HG02759 (cell line): ENCODE measurements around the gene ARRB1.
"Not testable (repeated sequence)": the region's sequence is repeated elsewhere in the genome, so short reads cannot be mapped to it uniquely, and the experiment has no call there.

Experiments
- ATAC-seq: cut with Tn5 transposase; IDR thresholded peaks from one replicate; pipeline ENCODE4 v1.9.1; 2021; ENCODE audit warnings: mild to moderate bottlenecking, moderate library complexity; ENCODE audit not compliant: unreplicated experiment

The ARRB1 gene

DNA sequence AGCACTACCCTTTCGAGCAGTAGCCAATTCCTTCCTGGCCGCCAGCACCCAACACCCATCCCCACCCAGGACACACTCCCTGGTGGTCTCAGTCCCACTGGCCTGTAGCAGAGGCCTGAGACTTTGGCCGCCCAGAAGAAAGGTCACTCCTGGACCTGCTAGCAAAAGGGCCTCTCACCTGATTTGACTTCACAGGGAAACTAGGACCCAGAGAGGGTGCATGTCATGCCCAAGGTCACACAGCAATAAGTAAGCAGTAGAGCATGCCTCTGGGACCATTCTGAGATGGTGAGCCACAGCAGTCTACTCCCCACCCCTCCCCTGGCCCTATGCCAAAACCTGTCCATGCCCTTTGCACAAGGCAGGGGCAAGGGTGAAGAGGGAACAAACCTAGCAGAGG, 7.3 kb downstream of the ARRB1 start:
- ATAC-seq = no peak

DNA sequence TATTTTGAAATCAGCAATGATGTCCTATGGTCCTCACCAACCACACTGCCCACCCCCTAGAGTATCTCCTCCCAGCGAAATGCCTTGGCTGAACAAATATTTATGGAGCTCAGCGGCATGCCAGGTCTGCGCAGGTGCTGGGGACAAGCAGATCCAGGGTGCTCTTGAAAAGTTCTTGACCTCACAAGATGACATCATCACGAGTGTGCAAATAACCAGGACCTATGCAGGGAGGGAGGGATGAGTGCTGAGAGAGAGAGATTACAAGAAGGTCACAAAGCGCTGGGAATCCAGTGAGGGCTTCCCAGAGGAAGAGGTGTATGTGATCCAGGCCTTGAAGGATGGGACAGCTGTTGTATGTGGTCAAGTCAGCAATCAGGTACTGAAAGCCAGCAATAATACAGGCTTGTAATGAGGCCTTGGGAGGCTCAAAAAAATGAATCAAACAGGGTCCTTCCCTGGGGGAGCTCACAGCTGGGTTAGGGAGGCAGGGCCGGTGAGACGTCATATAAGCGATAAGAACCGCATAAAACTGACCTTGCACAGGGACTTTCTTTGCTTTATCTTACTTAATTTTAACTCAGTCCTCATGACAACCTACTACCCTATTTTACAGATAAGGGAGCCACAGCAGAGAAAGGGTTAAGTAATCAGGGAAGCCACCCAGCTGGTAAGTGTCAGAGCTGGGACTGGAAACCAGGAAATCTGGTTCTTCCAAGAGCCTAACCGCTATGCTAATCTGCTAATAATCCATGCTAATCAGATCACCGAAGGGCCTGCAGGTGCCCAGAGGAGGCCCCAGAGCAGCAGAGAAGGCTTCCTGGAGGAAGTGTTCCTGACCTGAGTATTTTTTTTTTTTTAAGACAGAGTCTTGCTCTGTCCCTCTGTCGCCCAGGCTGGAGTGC, 8.2 kb downstream of the ARRB1 start:
- no peak for ATAC-seq

DNA sequence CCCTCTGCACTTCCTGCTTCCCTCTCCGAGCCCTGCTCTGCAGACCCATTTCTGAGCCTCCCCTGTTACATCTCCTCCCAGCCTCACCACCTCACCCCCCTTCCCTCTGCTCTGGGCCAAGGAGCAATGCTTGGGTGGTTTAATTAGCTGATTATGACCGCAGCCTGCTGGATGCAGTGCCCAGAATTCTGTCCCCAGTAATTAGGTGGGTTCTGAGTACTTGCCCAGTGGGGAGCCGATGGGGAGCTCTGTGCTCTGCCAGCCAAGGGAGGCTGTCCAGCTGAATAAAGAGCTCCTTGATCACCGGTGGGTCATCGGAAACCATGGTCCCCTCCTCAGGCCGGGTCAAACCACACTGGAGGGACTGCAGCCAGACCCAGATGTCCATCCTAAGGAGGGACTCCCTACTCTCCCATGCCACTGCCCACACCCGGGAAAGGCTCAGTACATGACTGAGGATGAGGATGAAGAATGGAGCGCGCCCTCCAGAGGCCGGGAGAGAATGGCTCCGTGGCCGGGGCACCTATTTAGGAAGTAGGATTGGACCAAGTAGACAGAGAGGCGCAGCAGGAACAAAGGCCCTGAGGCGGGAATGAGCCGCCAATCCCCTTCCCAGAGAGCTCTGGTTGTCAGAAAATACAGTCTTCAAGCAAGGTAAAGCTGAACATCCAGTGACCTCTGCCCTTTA, 9.1 kb downstream of the ARRB1 start:
- ATAC-seq = no peak

DNA sequence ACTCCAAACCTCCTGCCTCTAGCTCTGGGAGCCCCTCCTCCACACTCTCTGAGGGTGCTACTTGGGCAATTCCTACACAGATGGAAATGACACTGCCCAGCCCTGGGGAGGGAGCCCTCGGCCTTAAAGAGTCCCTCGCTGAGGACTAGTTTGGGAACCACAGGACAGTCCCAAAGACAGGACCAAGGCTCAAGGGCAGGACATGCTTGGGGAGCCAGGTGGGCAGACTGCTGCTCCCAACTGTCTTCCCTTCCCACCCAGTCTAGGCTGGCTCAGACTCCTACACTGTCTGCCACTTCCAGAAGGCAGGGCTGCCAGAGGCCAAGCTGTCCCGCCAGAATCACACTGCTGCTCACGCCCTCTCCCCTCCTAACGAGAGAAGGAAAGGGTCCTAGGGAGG, 9.8 kb downstream of the ARRB1 start:
- no peak for ATAC-seq

DNA sequence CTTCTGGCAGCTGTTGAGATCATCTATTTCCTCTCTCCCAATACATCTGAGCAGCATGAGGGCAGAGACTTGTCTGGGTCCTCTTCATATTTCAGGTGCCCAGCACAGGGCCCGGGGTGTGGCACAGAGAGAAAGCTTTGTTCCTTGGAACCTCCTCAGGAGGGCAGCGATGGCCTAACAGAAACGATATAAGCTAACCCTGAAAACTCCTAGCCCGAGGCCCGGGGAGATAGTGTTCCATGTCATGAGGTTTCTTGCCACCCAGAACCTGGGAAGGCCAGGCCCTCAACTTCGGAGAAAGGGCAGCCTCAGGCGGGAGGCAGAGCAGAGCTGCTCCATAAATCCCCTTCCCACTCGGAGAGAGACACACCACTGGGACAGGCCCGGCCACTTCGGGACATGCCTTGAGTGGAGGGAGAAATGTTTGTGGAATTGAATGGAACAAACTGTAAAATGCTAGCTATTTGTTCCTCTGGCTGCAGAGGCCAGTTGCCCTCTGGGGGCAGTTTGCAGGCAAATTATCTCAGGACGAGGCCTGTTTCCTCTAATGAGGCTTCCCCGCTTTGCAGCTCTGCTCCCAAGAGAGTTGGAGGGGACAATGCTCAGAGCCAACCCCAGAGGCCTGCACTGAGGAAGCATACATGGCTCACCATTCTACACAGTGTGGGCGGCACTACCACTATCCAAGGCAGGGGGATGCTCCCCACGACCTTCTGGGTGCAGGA, 11.6 kb downstream of the ARRB1 start:
- ATAC-seq = peak; percentile 38

DNA sequence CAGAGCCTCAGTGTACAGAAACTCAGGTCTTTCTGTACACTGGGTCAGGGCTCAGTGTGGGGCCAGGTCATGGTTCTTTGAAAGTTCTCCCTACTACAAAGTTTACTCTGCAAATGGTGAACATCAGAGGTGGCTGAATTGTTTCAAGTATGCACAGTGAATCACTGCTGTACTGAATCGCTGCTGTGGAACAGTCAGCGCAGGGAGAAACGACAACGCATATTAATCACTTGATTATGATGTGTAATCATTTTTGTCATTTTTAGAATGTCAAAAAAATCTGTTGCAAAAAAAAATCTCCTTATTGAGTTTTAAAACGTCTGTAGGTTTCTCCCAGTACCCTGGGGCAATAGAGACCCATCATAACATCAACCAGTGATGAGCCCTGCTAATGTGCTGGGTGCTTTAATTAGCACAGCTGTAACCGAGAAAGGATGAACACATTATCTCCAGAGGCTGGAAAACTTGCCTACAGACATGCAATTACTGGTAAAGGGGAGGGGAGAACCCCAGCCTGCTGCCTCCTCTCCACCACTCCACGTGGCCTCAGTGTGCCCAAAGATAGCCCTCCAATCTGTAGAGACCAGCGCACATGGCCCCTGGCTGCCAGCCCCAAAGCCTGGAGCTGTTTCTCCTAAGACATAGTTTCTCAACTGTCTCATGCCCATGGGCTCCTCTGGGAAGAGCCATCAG, 12.8 kb downstream of the ARRB1 start:
- ATAC-seq = no peak

DNA sequence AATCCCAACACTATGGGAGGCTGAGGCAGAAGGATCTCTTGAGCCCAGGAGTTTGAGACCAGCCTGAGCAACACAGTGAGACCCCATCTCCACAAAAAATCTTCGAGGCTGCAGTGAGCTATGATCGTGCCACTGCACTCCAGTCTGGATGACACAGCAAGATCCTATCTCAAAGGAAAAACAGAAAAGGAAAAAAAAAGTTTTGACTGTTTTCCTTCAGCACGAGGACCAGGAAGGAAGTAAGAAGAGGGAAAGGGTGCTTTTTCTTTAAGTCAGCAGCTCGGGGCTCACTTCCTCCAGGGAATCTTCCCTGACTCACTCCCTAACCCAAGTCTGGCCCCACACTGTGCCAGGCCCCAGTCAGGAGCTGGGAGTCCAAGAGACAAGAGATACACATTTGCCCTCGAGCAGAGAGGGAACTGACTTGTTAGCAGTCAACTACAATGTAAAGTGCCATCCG, 14.2 kb downstream of the ARRB1 start:
- no peak for ATAC-seq

DNA sequence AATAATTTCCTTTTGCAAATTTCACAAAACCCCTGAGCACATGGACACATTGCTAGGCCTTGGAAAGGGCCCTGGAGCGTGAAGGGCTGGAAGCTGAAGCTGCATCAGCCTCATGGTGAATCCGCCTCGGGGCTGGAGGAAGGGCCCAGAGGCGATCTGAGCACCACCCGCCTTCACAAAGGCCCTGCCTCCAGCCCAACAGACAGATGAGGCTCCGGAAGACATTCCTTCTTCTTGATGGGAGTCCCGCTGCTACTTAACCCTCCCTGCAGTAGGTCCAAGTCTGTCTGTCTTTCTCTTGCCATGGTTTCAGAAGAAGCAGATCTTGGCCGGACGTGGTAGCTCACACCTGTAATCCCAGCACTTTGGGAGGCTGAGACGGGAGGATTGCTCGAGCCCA, 16.5 kb downstream of the ARRB1 start:
- ATAC-seq = no peak

DNA sequence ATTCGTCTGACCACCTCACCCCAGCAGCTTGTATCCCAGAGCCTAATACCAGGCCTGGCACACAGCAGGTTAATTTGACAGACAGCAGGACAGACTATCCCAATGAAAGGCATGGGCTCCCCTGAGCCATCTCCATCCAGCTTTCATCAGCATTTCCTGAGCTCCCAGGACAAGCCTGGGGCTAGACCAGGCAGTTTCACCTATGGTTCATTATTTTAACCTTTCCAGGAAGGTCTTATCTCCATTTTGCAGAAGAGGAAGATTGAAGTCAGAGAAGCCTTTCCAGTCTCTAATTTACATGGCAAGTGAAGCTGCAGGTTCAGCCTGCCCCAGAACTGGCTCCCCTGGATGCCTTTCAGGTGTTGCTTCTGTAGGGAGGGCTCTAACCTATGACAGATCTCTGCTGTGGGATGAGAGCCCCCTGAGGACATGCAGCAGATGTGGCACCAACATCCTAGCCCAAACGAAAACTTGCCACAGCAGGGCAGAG, 17.0 kb downstream of the ARRB1 start:
- ATAC-seq = no peak

DNA sequence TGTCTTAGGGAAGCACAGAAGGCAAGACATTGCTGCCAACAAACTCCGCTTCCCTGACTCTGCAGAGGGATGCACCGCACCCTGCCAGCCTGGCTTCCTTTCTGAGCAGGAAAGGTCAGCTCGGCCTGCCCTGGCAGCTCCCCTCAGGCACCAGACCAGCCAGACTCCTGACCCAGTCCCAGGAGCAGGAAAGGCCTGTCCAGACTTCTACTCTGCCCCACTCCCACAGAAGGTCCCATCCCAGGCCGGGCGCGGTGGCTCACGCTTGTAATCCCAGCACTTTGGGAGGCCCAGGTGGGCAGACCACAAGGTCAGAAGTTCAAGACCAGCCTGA, 17.7 kb downstream of the ARRB1 start:
- ATAC-seq = no peak

DNA sequence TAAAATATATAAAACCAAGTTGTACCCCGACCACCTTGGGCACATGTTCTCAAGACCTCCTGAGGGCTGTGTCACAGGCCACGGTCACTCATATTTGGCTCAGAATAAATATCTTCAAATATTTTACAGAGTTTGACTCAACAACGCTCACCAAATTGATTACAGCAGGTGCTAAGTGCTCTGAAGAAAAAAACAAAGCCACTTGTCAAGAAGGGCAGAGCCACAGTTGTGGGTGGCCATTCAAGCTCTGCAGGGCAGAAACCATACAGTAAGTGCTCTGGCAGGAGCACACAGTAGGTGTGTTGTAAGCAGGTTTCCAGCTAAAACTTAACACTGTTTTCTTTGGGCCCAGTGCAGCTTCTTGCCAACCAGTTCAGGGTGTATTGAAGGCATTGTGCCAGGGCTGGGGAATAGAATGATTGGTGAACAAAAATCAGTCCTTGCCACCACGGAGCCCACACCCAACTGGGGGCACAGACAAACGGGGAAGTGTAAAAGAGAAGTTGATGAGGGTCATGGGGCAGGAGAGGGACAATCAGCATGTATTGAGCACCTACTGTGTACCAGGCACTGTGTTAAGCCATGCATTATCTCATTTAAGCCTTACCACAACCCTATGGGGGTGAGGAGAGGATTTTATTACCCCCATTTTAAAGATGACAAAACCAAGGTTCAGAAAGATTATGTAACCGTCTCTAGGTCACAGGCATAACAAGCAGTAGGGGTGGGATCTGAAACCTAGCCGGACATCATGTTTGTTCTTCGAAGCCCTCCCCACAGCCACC, 18.2 kb downstream of the ARRB1 start:
- ATAC-seq = no peak

DNA sequence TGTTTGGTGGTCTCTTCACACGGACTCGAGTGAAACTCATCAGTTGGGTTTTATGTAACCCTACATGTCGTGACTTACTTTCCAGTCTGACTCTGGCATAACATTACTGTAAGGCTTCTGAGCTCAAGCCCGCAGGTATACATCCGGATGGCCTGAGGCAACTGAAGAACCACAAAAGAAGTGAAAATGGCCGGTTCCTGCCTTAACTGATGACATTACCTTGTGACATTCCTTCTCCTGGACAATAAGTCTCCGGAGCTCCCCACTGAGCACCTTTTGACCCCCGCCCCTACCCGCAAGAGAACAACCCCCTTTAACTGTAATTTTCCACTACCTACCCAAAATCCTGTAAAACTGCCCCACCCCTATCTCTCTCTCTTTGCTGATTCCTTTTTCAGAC, 19.7 kb downstream of the ARRB1 start:
- ATAC-seq = not testable (repeated sequence)

DNA sequence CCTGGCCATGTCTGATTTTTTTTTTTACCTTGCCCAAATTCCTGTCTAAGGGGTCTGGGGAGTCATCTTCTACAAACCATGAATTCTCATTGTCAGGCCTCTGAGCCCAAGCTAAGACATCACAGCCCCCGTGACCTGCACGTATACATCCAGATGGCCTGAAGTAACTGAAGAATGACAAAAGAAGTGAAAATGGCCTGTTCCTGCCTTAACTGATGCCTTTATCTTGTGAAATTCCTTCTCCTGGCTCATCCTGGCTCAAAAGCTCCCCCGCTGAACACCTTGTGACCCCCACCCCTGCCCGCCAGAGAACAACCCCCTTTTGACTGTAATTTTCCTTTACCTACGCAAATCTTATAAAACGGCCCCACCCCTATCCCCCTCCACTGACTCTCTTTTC, 20.2 kb downstream of the ARRB1 start:
- ATAC-seq = not testable (repeated sequence)

DNA sequence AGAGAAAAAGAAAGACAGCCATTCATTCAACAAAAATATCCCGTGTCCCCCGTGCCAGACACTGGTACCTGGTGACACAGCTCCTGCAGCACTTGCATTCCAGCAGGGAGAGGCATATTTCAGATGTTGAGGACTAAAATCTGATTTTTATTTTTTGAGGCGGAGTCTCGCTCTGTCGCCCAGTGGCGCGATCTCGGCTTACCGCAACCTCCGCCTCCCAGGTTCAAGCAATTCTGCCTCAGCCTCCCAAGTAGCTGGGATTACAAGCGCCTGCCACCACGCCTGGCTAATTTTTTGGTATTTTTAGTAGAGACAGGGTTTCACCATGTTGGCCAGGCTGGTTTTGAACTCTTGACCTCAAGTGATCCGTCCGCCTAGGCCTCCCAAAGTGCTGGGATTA, 20.6 kb downstream of the ARRB1 start:
- not testable (repeated sequence) for ATAC-seq

DNA sequence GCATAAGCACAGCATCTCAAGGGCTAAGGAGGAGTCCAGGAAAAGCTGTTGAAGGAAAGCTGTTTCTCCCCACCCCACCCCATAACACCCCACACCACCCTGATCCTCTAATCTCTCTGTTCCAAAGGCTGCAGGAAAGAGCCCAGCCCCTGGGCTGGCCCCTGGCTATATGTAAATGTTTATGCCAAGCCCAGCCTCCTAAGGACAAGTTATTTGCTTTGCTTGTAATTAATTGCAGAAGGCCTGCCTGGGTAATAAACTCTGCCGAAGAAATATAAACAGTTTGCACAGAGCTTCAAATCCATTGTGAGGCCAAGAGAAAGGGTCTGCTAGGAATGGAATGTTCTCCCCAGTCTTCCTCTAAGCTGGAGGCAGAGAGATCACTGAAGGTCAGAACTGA, 21.2 kb downstream of the ARRB1 start:
- ATAC-seq = no peak

DNA sequence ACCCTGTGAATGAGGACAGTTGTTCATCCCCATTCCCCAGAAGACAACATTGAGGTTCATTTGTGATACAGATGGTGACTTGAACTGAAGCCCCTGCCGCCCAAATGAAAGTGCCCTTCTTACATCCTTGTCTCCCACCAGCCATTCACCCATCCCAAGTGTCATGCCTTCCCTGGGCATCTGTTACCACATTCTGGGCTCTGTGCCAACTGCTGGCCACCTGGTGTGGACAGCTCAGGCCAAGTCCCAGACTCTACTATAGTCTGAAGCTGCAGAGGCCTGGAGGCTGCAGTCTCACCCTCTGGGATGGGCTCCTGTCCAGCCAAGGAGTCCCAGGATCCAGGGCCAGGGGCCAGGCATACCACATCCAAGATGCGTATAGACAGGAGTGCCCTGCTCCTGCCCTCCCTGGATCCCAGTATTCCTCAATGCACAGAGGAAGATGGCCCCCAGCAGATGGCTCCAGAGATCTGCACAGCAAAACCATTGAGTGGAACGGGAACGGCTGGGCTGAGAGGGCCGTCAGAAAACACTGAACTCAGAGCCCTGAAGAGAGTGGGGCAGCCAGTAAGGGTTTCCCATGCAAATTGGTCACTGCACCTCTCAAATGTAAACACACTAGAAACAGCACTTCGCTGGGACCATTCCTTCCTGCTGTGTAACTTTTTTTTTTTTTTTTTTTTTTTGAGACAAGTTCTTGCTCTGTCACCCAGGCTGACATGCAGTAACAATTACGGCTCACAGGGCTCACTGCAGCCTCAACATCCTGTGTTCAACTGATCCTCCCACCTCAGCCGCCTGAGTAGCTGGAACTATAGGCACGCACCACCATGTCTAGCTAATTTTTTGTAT, 22.8 kb downstream of the ARRB1 start:
- peak; percentile 58 for ATAC-seq

DNA sequence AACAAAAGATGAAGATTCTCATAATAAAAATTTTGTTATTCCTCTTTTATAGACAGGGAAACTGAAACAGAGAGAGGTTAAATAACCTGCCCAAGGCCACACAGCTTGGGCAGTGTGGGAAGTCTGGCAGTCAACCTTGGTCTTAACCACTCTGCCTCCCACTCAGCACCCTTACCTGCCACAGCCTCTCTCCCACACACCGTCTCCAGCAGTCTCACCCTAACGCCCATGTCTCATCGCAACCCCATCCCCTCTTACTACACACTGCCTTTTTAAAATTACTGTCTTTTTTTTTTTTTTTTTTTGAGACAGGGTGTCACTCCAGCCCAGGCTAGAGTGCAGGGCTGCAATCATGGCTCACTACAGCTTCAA, 25.0 kb downstream of the ARRB1 start:
- no peak for ATAC-seq

DNA sequence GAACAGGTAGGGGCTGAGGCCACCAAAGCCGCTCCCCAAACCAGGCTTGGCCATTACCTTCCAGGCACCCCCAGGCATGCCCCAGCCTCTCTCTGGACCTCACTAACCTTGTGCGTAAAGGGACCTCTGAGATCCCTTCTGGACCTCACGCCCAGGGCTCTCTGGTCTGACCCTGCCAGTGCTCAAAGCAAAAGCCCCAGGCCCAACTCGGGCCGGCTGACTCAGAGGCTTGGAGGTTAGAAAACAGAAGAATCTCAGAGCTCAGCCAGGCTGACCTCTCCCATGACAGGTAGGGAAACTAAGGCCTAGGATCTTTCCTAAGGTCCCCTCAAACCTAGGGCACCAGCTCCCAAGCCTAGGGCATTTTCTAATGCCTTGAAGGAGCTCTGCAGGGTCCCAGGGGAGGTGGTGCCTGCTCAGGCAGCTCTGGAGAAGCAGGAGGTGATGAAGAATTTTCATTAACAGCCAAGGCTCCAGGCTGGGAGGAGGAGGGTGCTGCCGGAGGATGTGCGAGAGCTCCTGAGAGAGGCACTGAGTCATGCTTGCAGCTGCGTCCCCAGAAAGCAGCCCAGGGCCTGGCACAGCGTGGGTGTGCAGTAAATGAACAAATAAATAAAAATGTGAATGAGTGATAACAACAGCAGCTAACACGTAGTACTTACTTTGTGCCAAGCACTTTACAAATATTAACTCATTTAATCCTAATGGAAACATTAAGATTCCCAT, 25.6 kb downstream of the ARRB1 start:
- no peak for ATAC-seq

DNA sequence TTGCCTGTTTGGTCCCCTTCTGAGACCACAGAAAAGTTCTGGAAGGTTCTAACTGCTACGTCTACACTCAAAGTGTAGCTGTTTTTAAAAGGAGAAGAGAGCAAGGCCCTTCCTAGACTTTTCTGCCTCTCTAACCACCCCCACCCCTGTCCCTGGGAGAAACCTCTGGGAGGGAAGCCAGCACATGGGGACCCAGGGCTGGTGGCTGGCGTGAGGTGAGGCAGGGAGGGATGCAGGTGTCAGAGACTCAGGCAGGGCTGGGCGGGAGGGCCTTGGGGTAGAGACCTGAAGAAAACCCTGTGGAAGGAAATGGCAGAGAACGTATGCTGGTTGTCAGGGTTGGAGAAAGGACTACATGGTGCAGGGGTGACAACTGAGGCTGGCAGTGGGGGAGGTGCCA, 26.7 kb downstream of the ARRB1 start:
- no peak for ATAC-seq
